Adrenal gland (tissue), 5 donors: Measurements from ENCODE around the gene FAM72B.
"Not testable (repeated sequence)": the region's sequence is repeated elsewhere in the genome, so short reads cannot be mapped to it uniquely, and the experiment has no call there.

ENCODE experiments used
- POLR2A ChIP-seq, 2 donors: fragments of 450-650 bp; IDR thresholded peaks; one replicate each; pipeline ENCODE4 v1.6.1; 2017; ENCODE audit warnings: antibody characterized with exemption in 2 of 2, mild to moderate bottlenecking in 2 of 2, moderate library complexity in 1 of 2
- TF ChIP-seq, protein P1 (sequence below), 6 experiments: fragments of 450-650 bp in 4 of 6; fragments of 200-600 bp in 2 of 6; sonication (generic) in 1 of 6; IDR thresholded peaks; 1 replicate in 5 of 6; 2 replicates in 1 of 6; pipeline versions ENCODE4 v1.5.1 to v1.8.0; 2016 to 2021; ENCODE audit warnings: antibody characterized with exemption in 6 of 6, mild to moderate bottlenecking in 2 of 6, moderate library complexity in 1 of 6
- donor health status: DM: no; HTN: no; CAD: no.

- TF ChIP-seq, protein P1, sequence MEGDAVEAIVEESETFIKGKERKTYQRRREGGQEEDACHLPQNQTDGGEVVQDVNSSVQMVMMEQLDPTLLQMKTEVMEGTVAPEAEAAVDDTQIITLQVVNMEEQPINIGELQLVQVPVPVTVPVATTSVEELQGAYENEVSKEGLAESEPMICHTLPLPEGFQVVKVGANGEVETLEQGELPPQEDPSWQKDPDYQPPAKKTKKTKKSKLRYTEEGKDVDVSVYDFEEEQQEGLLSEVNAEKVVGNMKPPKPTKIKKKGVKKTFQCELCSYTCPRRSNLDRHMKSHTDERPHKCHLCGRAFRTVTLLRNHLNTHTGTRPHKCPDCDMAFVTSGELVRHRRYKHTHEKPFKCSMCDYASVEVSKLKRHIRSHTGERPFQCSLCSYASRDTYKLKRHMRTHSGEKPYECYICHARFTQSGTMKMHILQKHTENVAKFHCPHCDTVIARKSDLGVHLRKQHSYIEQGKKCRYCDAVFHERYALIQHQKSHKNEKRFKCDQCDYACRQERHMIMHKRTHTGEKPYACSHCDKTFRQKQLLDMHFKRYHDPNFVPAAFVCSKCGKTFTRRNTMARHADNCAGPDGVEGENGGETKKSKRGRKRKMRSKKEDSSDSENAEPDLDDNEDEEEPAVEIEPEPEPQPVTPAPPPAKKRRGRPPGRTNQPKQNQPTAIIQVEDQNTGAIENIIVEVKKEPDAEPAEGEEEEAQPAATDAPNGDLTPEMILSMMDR (IDR thresholded peaks at IDR 0.05), result not testable (repeated sequence)
- TF ChIP-seq POLR2A (IDR thresholded peaks at IDR 0.05), result not testable (repeated sequence)
These were observed 31.7 kb upstream of the FAM72B start for GRCh38 chr1:121215699-121216417.
